Measurements from ENCODE around the gene KLHL29.

DNA sequence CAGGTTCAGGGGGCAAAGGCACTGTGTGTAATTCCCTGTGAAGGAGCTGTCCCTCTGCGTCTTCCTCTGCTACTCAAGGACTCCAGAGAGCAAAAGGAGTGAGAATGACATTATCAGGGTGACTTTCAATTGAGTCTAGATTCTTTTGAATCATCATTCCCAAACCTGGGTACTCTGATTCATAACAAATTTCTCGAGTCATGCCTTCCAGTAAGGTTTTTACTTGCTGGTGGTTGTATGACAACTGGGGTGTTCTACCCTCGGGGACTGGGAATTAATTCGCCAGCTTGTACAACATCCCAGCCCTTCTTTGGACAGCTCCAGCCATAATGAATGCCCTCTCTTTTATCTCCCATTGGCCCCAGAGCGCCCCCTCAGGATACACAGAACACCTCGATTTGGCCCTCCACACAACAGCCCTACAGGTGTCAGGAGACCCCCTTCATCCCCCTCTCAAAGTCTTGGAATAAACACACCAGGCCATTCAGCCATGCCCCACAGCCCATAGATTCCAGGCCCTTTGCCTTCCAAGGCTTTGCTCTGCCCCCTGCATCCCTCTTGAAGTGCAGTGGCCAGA, 254.5 kb downstream of the KLHL29 start:
- no peak for TF ChIP-seq TAF1 (IDR thresholded peaks at IDR 0.05; ENCODE audit: low read depth)
- TF ChIP-seq EP300 (IDR thresholded peaks at IDR 0.05; ENCODE audit: borderline replicate concordance): no peak
- TF ChIP-seq, protein P1, sequence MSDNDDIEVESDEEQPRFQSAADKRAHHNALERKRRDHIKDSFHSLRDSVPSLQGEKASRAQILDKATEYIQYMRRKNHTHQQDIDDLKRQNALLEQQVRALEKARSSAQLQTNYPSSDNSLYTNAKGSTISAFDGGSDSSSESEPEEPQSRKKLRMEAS (IDR thresholded peaks at IDR 0.05): no peak
- no peak for TF ChIP-seq YY1 (IDR thresholded peaks at IDR 0.05; ENCODE audit: low read depth)
- no peak for TF ChIP-seq TCF12 (IDR thresholded peaks at IDR 0.05; ENCODE audit: low read depth)
- TF ChIP-seq CREB1 (IDR thresholded peaks at IDR 0.05; ENCODE audit: low read depth): no peak
- no peak for TF ChIP-seq FOXM1 (IDR thresholded peaks at IDR 0.05; ENCODE audit: borderline replicate concordance, low read depth)
- TF ChIP-seq RAD21 (IDR thresholded peaks at IDR 0.05; ENCODE audit: low read depth): no peak
- no peak for TF ChIP-seq EGR1 (IDR thresholded peaks at IDR 0.05)
- TF ChIP-seq CEBPB (IDR thresholded peaks at IDR 0.05): no peak
- no peak for TF ChIP-seq NFIC (IDR thresholded peaks at IDR 0.05)
- TF ChIP-seq, protein P2, sequence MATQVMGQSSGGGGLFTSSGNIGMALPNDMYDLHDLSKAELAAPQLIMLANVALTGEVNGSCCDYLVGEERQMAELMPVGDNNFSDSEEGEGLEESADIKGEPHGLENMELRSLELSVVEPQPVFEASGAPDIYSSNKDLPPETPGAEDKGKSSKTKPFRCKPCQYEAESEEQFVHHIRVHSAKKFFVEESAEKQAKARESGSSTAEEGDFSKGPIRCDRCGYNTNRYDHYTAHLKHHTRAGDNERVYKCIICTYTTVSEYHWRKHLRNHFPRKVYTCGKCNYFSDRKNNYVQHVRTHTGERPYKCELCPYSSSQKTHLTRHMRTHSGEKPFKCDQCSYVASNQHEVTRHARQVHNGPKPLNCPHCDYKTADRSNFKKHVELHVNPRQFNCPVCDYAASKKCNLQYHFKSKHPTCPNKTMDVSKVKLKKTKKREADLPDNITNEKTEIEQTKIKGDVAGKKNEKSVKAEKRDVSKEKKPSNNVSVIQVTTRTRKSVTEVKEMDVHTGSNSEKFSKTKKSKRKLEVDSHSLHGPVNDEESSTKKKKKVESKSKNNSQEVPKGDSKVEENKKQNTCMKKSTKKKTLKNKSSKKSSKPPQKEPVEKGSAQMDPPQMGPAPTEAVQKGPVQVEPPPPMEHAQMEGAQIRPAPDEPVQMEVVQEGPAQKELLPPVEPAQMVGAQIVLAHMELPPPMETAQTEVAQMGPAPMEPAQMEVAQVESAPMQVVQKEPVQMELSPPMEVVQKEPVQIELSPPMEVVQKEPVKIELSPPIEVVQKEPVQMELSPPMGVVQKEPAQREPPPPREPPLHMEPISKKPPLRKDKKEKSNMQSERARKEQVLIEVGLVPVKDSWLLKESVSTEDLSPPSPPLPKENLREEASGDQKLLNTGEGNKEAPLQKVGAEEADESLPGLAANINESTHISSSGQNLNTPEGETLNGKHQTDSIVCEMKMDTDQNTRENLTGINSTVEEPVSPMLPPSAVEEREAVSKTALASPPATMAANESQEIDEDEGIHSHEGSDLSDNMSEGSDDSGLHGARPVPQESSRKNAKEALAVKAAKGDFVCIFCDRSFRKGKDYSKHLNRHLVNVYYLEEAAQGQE (IDR thresholded peaks at IDR 0.05; ENCODE audit: low read depth): 0 out of 2 replicates have a peak, but pooled peaks have one; percentile 9

Data from Ishikawa (cell line).